NCI-H1436 treated with DMSO at 0.1 percent for 48 hours (cell line): ENCODE results near the gene PRR32.
"Not testable (repeated sequence)": the region's sequence is repeated elsewhere in the genome, so short reads cannot be mapped to it uniquely, and the experiment has no call there.

ENCODE experiments used
- DNase-seq: peaks from one replicate; lab custom pipeline; 2025; lab: John Stamatoyannopoulos, UW

The PRR32 gene, protein sequence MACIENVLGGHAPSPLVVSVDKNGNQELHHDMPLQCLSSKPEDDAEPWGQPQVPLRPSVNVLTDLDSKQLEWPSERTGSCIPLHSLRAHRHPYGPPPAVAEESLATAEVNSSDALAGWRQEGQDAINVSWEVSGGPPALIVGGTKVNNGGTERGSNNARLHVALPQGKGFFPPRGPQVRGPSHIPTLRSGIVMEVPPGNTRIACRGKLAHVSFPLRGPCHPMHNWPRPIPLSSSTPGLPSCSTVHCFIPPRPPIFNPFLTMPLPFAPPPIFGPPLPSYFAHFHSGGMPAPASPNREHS

GRCh38 chrX:126819429-126819828 lies at the start of gene PRR32:
TSS of gene PRR32 (plus strand) at chrX:126819729. CDS start at chrX:126819844, 115 bp downstream.
- DNase-seq, result no peak

DNA sequence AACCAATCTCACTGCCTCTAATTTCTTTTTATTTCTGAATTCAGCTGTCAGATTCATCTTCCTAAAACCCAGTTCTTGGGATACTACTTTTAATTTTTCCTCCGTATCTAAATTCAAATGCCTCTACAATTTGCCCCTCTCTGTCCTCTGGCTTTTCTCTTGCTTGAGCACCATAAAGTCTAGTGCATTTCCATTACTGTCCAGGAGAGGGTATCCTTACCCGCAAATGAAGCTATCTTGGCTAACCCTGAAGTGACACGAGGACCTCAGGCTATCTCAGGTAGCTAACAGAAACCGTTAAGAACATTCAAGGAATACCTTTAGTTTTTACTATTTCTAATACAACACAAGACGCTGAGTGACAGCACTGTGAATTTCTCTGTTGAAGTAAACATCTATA lies 49.4 kb upstream of the PRR32 start:
- no peak for DNase-seq

- no peak for DNase-seq
Measured at GRCh38 chrX:126785539-126785938, 34.0 kb upstream of the PRR32 start.

- no peak for DNase-seq
Measured at GRCh38 chrX:126799059-126799458, 20.5 kb upstream of the PRR32 start.

- not testable (repeated sequence) for DNase-seq
Measured at GRCh38 chrX:126806784-126807183, 12.7 kb upstream of the PRR32 start.

- DNase-seq, result no peak
Measured at GRCh38 chrX:126815806-126816205, 3.7 kb upstream of the PRR32 start.

DNA sequence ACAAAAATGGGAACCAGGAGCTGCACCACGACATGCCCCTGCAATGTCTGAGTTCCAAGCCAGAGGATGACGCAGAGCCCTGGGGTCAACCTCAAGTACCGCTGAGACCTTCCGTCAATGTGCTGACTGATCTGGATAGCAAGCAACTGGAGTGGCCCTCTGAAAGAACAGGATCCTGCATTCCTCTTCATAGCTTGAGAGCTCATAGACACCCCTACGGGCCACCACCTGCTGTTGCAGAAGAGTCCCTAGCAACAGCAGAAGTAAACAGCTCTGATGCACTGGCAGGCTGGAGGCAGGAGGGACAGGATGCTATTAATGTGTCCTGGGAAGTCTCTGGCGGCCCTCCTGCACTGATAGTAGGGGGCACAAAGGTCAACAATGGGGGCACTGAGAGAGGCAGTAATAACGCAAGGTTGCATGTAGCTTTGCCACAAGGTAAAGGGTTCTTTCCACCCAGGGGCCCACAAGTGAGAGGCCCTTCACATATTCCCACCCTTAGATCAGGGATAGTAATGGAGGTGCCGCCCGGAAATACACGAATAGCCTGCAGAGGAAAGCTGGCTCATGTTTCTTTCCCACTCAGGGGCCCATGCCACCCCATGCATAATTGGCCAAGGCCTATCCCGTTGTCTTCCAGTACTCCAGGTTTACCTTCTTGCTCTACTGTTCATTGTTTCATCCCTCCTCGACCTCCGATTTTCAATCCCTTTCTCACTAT lies 1.3 kb downstream of the PRR32 start:
- DNase-seq, result no peak

- DNase-seq, result no peak
Measured at GRCh38 chrX:126824338-126825007, 4.9 kb downstream of the PRR32 start.

DNA sequence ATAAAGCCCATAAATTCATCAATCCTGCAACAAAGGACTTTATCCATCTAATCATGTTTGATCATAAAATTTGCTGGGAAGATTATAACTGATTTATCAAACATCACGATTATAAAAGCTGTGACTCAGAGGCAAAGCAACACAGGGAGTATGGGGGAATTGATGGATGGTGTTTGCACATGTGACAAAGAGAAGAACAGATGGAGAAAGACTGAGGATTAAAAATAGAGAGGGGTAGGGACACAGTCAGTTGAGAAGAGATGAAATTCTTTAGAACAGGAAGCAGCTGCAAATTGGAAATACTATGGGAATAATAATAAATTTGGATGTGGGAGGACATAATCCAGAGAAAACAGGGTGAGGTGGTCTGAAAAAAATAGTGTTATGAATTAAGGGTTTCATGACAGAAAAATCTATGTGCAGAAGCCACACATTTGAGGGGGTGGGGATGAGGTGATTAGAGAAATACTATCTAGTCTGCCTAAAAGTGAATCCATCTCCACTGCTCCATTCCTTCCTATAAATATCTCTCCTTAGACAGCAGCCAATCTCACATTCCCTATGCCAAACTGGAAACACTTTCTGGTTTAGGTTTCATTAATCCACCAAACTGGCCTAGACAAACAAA lies 6.2 kb downstream of the PRR32 start:
- no peak for DNase-seq

DNA sequence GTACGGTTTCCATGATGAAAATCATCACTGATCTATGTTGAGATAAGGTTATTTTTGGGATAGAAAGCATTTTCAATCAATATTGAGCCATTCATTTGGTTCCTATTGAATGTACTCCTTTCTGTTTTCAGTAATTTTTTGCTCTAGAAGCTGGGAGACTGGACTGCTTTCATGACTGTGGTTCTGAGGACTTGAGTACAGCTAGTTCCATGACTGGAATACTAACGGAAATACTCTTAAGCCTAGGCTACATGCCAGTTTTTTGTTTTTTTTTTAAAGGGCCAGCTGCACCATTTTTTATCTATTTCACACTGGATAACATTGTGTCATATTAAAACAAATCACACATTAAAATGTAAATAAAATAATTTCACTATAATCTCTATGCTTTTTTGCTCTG lies 16.7 kb downstream of the PRR32 start:
- no peak for DNase-seq

DNA sequence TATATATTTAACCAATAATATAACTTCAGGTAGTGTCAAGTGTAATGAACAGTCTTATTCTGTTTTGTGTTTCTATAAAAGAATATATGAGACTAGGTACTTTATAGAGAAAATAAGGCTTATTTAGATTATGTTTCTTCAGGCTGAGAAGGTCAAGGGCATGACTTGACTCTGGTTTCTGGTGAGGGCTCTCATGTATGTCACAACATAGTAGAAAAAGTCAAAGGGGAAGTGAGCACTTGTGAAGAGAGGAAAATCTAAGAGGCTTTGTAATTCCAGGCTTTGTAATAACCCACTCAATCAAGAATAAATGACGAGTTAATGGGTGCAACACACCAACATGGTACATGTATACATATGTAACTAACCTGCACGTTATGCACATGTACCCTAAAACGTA lies 27.6 kb downstream of the PRR32 start:
- DNase-seq, result no peak

DNA sequence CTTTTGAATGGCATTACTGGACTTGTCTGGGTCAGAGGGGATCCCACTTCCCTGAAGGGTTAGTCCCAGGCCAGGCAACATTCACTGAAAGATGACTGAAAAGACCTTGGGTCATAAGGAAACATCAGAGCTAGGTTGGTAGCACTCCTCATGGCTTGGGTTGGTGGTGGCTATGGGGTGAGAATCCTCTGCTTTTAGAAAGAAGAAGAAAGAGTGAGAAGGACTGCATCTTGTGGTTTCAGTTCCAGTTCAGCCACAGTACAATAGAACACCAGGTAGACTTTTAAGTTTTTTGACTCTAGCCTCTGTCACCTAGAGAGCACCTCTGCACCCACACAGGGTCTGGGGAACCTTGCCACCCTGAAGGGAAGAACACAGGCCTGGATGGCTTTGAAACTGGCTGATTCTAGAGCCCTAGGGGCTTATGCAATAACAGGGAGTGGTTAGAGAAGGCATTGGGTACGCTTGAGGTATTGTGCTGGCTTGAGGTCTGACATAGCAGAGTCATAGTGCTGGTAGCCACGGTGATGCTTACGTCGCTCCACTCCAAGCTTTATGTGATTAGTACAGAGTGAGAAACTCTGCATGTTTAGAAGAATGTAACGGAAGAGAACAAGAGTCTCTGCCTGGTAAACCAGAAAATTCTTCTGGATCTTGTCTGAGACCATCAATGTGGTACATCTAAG lies 36.5 kb downstream of the PRR32 start:
- no peak for DNase-seq
